Liver (tissue), 9 donors: ENCODE data around the gene WIPI1. TPM values are rescaled to one million over a fixed set of nuclear protein-coding genes. Genes with fewer than 3 reads are reported as not detected.

Experiments
- DNase-seq: peaks from one replicate; pipeline ENCODE4 v3.0.0-alpha.2; 2017; ENCODE audit warnings: low spot score
- H3K27ac ChIP-seq, 2 donors: one replicate each; pipeline ENCODE4 v1.7.0; 2013; ENCODE audit warnings: inconsistent platforms in 2 of 2, low read length in 2 of 2, control low read depth in 1 of 2, low read depth in 1 of 2, mild to moderate bottlenecking in 1 of 2
- H3K27me3 ChIP-seq, 4 donors: one replicate each; pipeline versions ENCODE4 v1.6.1 to v1.7.0; 2013; ENCODE audit warnings: low read length in 3 of 4, inconsistent platforms in 1 of 4, mild to moderate bottlenecking in 1 of 4, moderate library complexity in 1 of 4; ENCODE audit not compliant: control insufficient read depth in 4 of 4, insufficient read depth in 4 of 4
- H3K36me3 ChIP-seq, 4 donors: one replicate each; pipeline versions ENCODE4 v1.6.1 to v1.7.0; 2013; ENCODE audit warnings: low read length in 3 of 4, mild to moderate bottlenecking in 3 of 4, low read depth in 1 of 4, moderate library complexity in 1 of 4; ENCODE audit not compliant: control insufficient read depth in 4 of 4, insufficient read depth in 3 of 4
- H3K4me1 ChIP-seq, 4 donors: one replicate each; pipeline versions ENCODE4 v1.6.1 to v1.7.0; 2013; ENCODE audit warnings: low read length in 3 of 4, mild to moderate bottlenecking in 3 of 4, moderate library complexity in 1 of 4; ENCODE audit not compliant: control insufficient read depth in 4 of 4, insufficient read depth in 4 of 4
- H3K4me3 ChIP-seq, 3 donors: one replicate each; pipeline versions ENCODE4 v1.6.1 to v1.7.0; 2013; ENCODE audit warnings: low read length in 3 of 3, control low read depth in 1 of 3, low read depth in 1 of 3, mild to moderate bottlenecking in 1 of 3
- H3K9ac ChIP-seq, 2 donors: one replicate each; pipeline ENCODE4 v1.7.0; 2013; ENCODE audit warnings: low read length in 2 of 2, mild to moderate bottlenecking in 2 of 2, moderate library complexity in 2 of 2, control low read depth in 1 of 2, low read depth in 1 of 2
- H3K9me3 ChIP-seq, 4 donors: one replicate each; pipeline versions ENCODE4 v1.6.1 to v1.7.0; 2013; ENCODE audit warnings: low read length in 3 of 4; ENCODE audit not compliant: control insufficient read depth in 4 of 4
- ATF3 ChIP-seq: IDR thresholded peaks from 2 replicates; pipeline ENCODE4 v1.6.1; 2016; ENCODE audit warnings: antibody characterized with exemption
- CTCF ChIP-seq: fragments of 150-350 bp; IDR thresholded peaks from 2 replicates; pipeline ENCODE4 v1.5.1; 2017; ENCODE audit warnings: improper control_type of control experiment, low read depth, low read length; ENCODE audit not compliant: missing input control
- EGR1 ChIP-seq, 2 donors: IDR thresholded peaks; 2 replicates each; pipeline ENCODE4 v1.6.1; 2016 to 2018; ENCODE audit warnings: antibody characterized with exemption in 2 of 2, low read depth in 2 of 2
- FOXA1 ChIP-seq: IDR thresholded peaks from 2 replicates; pipeline ENCODE4 v1.6.1; 2016; ENCODE audit warnings: antibody characterized with exemption
- FOXA2 ChIP-seq: IDR thresholded peaks from 2 replicates; pipeline ENCODE4 v1.6.1; 2016; ENCODE audit warnings: antibody characterized with exemption
- GABPA ChIP-seq, 2 donors: IDR thresholded peaks in 1 of 2; conservative IDR thresholded peaks in 1 of 2; 2 replicates each; pipeline ENCODE4 v1.6.1; 2016; ENCODE audit warnings: antibody characterized with exemption in 2 of 2, mild to moderate bottlenecking in 1 of 2, moderate library complexity in 1 of 2
- HNF4G ChIP-seq: IDR thresholded peaks from 2 replicates; pipeline ENCODE4 v1.6.1; 2016; ENCODE audit warnings: antibody characterized with exemption
- JUND ChIP-seq, 2 donors: IDR thresholded peaks; 2 replicates each; pipeline ENCODE4 v1.6.1; 2016; ENCODE audit warnings: antibody characterized with exemption in 2 of 2
- MAX ChIP-seq: IDR thresholded peaks from 2 replicates; pipeline ENCODE4 v1.6.1; 2016; ENCODE audit warnings: antibody characterized with exemption
- REST ChIP-seq: IDR thresholded peaks from 2 replicates; pipeline ENCODE4 v1.6.1; 2016; ENCODE audit warnings: antibody characterized with exemption, mild to moderate bottlenecking
- RXRA ChIP-seq, 2 donors: IDR thresholded peaks; 2 replicates each; pipeline ENCODE4 v1.6.1; 2017 to 2018; ENCODE audit warnings: antibody characterized with exemption in 2 of 2, mild to moderate bottlenecking in 1 of 2
- SP1 ChIP-seq: IDR thresholded peaks from 2 replicates; pipeline ENCODE4 v1.6.1; 2018; ENCODE audit warnings: antibody characterized with exemption, mild to moderate bottlenecking
- TAF1 ChIP-seq: conservative IDR thresholded peaks from 2 replicates; pipeline ENCODE4 v1.6.1; 2016; ENCODE audit warnings: antibody characterized with exemption, mild to moderate bottlenecking
- YY1 ChIP-seq: IDR thresholded peaks from 2 replicates; pipeline ENCODE4 v1.6.1; 2016; ENCODE audit warnings: antibody characterized with exemption, mild to moderate bottlenecking
- ZBTB33 ChIP-seq: IDR thresholded peaks from 2 replicates; pipeline ENCODE4 v1.6.1; 2016; ENCODE audit warnings: antibody characterized with exemption
- WGBS: extraction: QIAGEN DNeasy Blood & Tissue Kit; methylation state at CpG from one replicate; pipeline ENCODE4 v1.1.7; 2013; 5-methylcytosine and 5-hydroxymethylcytosine counted together
- polyA plus RNA-seq, 2 donors: library from polyadenylated mRNA; stranded (reverse) in 1 of 2; unstranded in 1 of 2; fragments of 200-250 nt in 1 of 2; fragments of >200 nt in 1 of 2; fragmentation: Nextera tagmentation in 1 of 2; extraction: Ambion mirVana in 1 of 2; gene quantifications; one replicate each; pipeline versions ENCODE4 v1.2.1 to v1.2.3, GENCODE V29; 2013 to 2015
- total RNA-seq, 2 donors: library from RNA; depleted of rRNA; stranded (reverse); fragments of >200 nt; gene quantifications; one replicate each; pipeline ENCODE4 v1.2.3, GENCODE V29; 2014
- donor health status: healthy.
- donor health status: healthy.
- donor health status: healthy.
- donor health status: healthy.
- donor health status: healthy.

The WIPI1 gene
- total and polyA plus RNA-seq, 4 donors, result 21.1 to 48.6 (median 29.8) TPM

GRCh38 chr17:68424861-68425260 lies 32.4 kb downstream of the WIPI1 start:
- Histone ChIP-seq H3K9me3 (no peaks in the 10 kb centered on the region), H3K36me3 (peaks cover 5 to 34% (median 16%) of the 10 kb centered on the region in 4 donors), H3K4me3 (no peak overlapping the region), H3K9ac (no peak overlapping the region), H3K27ac (no peak overlapping the region), H3K4me1 (peaks cover 0 to 9% (median 3%) of the 10 kb centered on the region in 4 donors), H3K27me3 (no peaks in the 10 kb centered on the region)
- 91% methylated on average over 6 of the region's 6 CpGs for WGBS
- DNase-seq, result no peak
- no peak for TF ChIP-seq ATF3
- TF ChIP-seq CTCF, result no peak
- no peak for TF ChIP-seq TAF1
- no peak for TF ChIP-seq RXRA (IDR thresholded peaks at IDR 0.05)
- no peak for TF ChIP-seq MAX
- no peak for TF ChIP-seq SP1
- no peak for TF ChIP-seq YY1
- no peak for TF ChIP-seq HNF4G
- TF ChIP-seq GABPA (IDR thresholded peaks at IDR 0.05 in 1 of 2, conservative IDR thresholded peaks at IDR 0.05 in 1 of 2), result no peak
- no peak for TF ChIP-seq FOXA2
- no peak for TF ChIP-seq REST
- TF ChIP-seq JUND (IDR thresholded peaks at IDR 0.05), result no peak
- no peak for TF ChIP-seq FOXA1
- no peak for TF ChIP-seq ZBTB33
- no peak for TF ChIP-seq EGR1 (IDR thresholded peaks at IDR 0.05; ENCODE audit: low read depth in 2 of 2)

- 97% methylated on average over 12 of the region's 12 CpGs for WGBS
- H3K4me3 ChIP-seq, result no peak overlapping the region
- H3K27ac ChIP-seq, result no peak overlapping the region
- peaks cover 0 to 9% (median 4%) of the 10 kb centered on the region in 4 donors for H3K4me1 ChIP-seq
- no peak overlapping the region for H3K9ac ChIP-seq
- no peaks in the 10 kb centered on the region for H3K9me3 ChIP-seq
- DNase-seq, result no peak
- peaks cover 5 to 37% (median 16%) of the 10 kb centered on the region in 4 donors for H3K36me3 ChIP-seq
- TF ChIP-seq JUND (IDR thresholded peaks at IDR 0.05) (no peak), SP1 (no peak), GABPA (IDR thresholded peaks at IDR 0.05 in 1 of 2, conservative IDR thresholded peaks at IDR 0.05 in 1 of 2) (no peak), REST (no peak), FOXA2 (no peak), CTCF (no peak), RXRA (IDR thresholded peaks at IDR 0.05) (no peak), FOXA1 (no peak), ATF3 (no peak), HNF4G (no peak)
- no peaks in the 10 kb centered on the region for H3K27me3 ChIP-seq
Observed at GRCh38 chr17:68424203-68424602, 33.1 kb downstream of the WIPI1 start.
